HTR-8/SVneo (cell line): ENCODE results near the gene KIF26B.

ENCODE experiments used
- DNase-seq: peaks from one replicate; pipeline ENCODE4 v3.0.0; 2011; ENCODE audit warnings: low spot score, mixed read lengths; ENCODE audit not compliant: insufficient read length
- FAIRE-seq: peaks from 2 replicates; lab custom pipeline; 2011; peaks lifted over from hg19 to GRCh38; lab: Jason Lieb, UNC

The KIF26B gene

DNA sequence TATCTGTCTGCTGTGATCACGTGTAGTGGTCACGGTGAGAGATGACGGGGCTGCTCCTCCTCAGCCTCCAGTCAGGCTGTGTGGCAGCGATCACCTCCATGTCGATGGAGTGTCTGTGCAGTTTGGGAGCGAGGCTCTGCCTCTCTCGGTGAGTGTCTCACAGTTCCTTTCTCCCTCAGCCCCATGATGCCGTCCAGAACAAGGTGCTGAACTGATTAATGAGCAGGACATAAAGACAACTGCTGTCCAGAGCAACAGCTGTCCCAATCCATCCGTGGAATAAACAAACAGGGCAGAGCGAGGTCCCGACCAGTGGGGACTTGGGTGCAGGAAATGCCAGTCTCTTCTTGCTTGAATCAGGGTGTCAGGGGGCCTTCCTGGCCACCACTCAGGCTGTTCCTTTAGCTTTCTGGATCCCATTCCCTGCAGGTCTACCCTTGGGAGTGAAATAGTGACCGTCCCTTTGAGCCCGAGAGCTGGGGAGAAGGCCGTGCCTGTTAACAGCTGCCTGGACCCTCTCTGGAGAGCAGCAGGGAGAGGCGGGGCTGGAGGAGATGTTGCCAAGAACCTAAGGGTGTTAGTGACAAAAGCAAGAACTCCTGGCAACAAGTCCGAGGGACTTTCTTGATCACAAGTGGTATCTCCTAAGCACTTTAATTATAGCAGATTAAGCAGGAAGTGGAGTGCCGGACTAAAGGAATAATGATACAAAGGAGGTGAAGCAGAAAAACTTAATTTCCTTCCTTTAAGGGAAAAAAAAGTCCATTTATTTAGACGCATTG, 443.9 kb downstream of the KIF26B start:
- DNase-seq, result no peak
- FAIRE-seq, result no peak

DNA sequence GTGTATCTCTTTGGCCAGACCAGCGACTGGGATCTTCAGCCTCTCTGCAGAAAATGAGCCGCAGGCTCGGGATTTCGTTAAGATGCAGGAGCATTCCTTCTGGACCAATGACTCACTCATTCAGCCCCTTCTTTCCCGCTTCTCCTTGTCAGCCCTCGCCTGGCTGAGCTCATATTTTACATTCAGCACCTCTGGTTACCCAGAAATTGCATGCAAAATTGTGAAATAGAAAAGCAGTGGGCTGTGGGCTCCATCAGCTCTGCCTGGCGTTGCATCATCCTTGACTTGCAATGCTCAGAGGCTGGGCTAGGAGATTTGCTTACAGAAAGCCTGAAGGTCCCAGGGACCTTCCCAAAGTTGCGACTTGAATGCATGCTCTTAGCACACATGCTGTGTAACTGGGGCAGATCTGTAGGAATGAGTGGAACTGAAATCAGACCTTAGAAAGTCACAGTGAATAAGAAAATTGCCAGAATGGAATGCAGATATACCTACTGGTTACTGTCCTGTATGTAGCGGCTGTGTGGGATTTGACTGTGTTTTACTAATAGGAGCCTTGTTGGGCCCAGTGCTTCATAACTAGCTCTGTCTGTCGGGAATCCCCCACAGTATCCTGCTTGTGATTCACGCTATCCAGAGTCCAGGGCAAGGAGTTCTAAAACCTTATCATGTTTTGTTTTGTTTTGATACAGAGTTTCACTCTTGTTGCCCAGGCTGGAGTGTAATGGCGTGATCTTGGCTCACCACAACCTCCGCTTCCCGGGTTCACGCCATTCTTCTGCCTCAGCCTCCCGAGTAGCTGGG, 444.8 kb downstream of the KIF26B start:
- DNase-seq, result no peak
- FAIRE-seq, result no peak

DNA sequence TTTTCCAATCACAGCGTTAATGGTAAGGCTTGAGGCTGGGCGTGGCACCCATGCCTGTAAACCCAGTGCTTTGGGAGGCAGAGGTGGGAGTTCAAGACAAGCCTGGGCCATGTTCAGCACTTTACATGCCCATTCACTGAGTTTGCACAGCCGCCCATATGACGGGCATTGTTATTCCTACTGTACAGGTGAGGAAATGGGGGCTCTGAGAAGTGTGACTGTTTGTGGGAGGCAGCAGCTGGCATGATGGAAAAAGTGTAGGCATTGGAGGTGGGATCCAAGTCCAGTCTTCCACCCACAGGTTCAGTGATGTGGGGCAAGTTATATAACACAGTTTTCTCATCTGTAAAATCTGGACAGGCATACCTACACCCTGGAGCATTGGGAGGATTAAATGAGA, 445.9 kb downstream of the KIF26B start:
- FAIRE-seq (no peak), DNase-seq (no peak)

DNA sequence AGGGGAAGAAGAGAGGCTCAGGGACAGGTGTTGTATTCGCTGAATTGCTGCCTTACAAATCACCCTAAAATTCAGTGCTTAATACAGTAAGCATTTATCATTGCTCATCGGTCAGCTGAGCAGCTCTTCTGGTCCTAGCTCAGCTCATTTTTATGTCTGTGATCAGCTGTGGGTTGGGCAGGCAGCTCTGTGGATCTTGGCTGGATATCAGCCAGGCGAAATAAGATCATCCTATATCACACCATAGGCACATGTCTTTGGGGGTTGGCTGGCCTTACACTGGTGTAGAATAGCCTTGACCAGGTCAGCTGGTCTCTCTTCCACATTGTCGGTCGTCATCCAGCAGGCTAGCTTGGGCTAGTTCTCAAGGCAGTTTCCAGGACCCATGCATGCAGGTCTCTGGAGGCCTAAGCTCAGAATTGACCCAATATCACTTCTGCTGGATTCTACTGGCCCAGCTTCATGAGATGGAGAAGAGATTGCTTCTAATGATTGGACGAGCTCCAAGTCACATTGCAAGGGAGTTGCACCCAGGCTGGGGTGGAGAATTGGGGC, 448.6 kb downstream of the KIF26B start:
- DNase-seq (no peak), FAIRE-seq (no peak)

DNA sequence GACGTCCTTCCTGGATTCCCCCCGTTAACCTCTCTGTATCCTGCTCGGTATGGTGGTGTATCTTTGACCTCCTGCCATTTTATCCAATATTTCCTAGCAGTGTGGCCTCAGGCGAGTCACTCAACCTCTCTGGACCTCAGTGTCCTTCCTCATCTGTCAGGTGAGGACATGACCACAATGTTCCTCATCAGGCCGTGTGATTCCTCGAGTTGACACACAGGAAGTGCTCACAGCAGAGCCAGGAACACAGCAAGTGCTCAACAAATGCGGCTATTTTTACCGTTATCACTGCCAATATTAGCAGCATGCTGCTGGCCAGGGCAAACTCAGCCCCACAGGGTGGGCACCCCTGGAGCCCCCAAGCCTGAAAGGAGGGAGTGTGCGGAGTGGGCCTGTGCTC, 450.2 kb downstream of the KIF26B start:
- DNase-seq (no peak), FAIRE-seq (no peak)

DNA sequence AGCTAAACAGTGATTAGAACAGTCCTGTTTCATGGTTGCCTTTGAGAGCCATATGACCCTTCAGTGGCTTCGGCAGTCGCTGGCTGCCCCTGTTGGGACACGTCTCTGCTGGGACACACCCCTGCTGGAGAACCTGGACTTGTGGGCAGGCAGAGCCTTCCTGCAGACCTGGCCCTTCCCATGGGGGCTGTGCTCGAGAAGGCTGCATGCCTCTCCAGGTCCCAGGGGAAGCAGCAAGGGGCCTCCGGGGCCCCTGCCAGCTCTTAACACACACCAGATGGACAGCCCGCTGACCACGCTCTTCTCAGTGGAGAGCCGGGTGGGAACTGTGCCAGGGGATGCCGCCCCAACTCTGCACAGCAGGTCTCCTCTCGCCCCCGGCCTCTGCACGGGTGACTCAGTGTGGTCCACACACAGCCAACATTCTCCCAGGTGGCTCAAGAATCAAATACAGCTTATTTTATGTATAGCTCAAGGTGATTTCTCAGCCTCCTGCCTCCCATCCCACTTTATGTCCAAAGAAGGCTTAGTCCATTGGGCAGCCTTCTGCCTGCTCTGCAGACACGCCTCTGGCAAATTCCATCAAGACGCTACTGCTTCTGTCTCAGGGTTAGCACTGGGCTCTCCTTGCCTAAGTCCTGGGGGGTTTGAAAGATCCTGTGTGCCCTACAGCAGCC, 450.8 kb downstream of the KIF26B start:
- no peak for FAIRE-seq
- DNase-seq, result no peak

DNA sequence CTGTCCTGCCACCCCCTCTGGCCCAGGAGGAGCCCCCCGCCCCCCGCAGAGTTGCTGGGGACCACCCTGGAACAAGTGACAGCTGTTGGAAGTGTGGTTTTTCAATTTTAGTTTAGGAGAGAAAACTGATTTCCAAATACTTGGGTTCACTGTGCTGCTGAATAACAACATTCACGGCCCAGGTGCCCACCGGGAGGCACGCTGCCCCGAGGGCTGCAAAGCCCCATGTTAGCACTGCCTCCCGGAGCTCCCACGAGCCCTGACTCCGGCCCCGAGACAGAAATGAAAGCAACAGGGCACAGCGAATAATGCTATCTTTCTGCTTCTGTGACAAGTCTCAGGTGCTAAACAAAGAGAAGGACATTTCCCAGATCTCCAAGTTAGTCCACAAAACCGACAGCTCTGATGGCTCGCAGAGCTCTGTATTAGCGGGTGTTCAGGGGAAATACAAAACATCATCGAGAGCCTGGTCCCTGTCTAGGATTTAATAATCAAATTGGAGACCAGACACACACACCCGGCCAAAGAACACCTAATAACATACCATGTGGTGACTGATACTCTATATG, 451.5 kb downstream of the KIF26B start:
- no peak for DNase-seq
- no peak for FAIRE-seq

DNA sequence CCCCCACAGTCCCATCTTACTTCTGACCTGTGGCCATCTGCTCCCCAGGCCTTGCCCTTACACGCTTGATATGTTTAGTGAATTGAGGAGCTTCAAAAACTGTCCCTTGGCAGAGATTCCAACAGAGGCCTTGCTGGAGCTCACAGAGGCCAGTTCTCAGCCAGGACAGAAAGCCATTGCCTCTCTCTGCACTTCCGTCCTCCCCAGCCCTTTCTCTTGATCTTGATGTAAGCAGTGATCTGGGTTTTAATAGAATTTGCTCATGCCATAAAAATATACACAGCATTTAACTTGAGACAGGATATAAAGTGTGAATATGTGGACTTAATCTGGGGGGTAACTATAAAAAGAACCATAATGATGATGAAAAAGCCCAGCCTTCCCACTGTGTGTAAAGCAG, 453.5 kb downstream of the KIF26B start:
- FAIRE-seq (no peak), DNase-seq (no peak)

DNA sequence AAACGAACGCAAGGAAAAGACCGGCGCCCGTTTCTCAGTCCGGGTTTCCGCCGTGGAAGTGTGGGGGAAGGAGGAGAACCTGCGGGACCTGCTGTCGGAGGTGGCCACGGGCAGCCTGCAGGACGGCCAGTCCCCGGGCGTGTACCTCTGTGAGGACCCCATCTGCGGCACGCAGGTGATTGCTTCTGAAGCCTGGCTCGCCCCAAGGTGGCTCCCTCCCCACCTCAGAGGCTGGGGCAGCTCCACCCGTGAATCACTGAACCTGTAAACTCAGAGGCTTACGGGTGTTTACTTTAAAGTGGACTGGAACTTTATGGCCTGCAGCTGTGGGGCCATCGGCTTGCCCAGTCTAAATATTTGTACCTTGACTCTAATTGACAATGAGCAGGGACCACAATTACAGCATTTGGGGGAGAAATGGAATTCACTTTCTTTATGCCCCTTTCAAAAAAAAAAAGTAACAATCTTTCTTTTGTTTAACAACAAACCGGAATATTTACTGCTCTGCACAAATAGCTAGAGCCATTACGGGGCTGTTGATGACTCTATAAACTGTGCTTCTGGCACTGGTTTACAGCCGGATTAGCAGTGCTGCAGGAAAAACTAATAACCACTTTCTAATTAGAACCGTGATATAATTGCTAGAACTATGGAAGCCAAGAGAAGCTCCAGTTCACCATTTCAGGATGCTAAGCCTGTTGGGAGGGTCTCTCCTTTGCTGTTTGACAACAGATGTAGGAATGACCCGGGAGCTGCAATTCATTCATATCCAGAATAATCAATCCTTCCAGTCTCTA, 454.8 kb downstream of the KIF26B start:
- DNase-seq (no peak), FAIRE-seq (no peak)

DNA sequence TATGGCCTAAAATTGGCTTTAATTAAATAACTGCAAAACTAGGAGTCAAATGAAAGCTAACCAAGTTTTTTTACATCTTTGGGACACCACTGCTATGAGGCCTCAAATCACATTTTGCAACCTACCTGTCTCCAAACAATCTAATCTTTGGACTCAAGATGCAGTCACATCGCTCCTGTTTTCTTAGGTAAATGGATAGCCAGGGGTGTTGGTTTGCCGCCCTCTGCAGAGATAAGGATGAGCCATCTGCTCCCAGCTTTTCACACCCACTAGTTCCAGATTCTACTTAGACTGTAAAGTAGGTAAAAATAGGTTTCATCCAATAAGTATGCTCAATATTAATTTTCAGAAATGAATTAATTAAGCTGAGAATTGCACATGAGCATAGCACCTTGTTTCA, 456.5 kb downstream of the KIF26B start:
- FAIRE-seq (no peak), DNase-seq (no peak)

DNA sequence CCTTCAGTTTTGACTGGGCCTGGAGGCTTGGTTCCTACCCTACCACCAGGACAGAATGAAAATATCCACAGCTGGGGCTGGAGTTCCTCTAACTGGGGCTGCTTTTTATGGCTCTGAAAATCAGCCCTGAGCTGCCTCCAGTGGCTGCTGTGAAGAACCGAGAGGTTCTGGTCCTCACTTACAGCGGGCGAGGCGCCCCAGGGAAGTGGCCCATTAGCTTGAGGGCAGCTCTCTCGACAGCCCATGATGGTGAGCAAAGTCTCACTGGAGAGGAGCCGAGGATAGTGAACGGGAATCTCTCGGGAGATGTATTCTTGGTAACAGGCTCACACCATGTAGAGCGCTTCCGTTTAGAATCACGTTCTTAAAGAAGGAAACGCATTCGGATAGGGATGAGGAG, 459.7 kb downstream of the KIF26B start:
- DNase-seq (no peak), FAIRE-seq (no peak)

DNA sequence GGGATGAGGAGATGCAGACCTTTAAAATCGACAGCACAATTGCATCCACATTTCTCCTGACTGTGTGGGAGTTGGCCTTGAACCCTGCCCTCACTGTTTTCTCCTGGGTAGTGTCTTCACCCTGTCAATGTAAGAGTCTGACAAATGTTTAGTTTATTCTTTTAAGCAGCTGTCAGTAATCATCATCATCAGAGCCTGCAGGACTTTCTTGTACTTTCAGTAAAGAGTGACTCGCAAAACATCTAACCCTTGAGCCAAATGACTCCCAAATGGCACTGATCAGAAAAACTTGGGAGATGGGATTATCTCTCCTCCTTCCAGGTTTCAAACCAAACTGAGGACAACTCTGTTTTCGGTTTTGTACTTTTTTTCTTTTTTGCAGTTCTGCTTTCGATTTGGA, 460.2 kb downstream of the KIF26B start:
- FAIRE-seq, result no peak
- no peak for DNase-seq

DNA sequence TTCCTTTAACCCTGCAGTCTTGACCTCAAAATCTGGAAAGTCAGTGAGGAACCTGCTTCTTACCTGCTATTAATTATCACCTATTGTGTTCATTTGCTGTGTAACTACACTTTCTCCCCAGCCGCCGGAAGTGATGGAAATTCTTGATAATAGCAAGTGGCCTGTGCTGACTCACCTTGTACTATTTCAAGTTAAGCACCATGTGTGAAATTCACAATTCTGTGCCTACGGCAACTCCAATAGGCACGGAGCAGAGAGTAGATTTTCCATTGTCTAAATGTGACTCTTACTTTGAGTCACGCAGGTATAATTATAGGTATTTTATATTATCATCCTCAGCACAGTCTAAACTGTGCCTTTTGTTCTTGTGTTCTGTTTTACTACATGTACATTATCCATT, 466.8 kb downstream of the KIF26B start:
- no peak for DNase-seq
- FAIRE-seq, result no peak

DNA sequence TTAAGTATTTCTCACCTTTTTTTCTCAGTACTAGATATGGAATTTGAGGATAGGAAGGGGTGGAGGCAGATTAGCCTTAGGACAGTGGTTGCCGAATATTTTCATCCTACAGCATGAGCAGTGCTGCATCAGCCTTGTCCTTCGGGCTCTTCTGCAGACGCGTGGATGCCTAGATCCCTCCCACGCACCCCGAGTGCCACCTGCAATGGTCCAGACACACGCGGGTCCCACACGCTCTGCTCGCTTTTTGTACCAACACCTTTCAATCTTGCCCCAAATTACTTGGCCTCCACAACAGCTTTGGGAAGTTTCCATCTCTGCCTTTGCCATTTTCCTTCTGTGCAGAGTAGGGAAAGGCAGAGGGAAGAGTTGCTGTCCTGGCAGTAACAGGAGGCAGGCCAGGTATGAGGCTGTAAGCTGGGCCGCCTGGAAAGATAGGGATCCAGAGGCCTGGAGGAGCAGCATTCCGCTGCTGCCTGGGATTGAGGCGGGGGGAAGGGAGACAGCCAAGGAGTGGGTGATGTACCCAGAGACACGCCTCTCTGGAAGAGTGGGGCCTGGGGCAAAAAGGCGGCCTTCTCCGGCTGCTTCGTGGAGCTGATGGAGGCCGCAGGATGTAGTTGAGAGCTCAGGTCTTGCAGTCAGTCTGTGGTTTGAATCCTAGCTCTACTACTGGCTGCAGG, 467.7 kb downstream of the KIF26B start:
- no peak for FAIRE-seq

DNA sequence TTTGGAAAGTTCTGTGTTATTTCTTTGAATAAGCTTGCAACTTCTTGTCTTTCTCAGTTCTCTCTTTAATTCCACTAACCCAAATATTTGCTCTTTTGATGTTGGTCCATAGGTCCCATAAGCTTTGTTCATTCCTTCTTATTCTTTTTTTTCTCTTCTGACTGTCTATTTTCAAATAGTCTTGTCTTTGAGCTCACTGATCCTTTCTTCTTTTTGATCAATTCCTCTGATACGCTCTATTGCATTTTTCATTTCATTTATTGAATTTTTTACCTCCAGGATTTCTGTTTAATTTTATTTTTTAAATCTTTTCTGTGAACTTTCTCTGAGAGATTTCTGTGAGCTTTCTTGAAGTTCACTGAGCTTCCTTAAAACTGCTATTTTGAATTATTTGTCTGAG, 486.6 kb downstream of the KIF26B start:
- FAIRE-seq, result no peak

More for the DNA sequence above, 467.7 kb downstream of the KIF26B start:
- no peak for DNase-seq

DNA sequence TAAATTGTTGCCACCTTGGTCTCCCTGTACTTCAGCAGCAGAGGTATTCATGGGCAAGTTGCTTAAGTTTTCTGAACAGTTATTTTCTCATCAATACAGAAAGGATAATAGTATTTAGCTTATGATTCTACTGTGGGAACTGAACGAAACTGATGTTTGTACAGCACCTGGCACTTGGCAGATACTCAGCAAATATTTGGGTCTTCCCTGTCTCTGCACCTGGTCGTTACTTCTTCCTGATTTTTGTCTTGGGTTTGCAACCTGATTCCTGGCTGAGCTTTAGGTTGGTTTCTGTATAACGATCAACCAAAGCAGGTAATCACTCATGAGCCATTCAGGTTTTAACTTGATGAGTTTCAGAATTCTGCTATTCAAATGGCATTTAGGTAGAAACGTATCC, 490.6 kb downstream of the KIF26B start:
- no peak for FAIRE-seq
- DNase-seq, result no peak

More for the DNA sequence above, 486.6 kb downstream of the KIF26B start:
- no peak for DNase-seq

DNA sequence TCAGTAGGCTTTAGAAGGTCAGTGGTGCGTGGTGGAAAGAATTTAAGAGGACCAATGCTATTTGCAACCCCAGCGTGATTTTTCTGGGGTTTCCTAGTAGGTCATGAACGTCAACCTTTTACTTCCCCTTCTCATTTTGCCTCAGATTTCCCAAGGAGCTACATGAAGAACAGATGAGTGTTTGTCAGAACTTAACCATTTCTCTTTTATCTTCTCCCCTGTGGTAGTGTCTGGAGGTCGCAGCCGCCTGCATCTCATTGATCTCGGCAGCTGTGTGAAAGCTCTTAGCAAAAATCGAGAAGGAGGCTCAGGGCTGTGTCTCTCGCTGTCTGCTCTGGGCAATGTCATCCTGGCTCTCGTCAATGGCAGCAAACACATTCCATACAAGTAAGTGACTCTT, 491.1 kb downstream of the KIF26B start:
- DNase-seq, result no peak

DNA sequence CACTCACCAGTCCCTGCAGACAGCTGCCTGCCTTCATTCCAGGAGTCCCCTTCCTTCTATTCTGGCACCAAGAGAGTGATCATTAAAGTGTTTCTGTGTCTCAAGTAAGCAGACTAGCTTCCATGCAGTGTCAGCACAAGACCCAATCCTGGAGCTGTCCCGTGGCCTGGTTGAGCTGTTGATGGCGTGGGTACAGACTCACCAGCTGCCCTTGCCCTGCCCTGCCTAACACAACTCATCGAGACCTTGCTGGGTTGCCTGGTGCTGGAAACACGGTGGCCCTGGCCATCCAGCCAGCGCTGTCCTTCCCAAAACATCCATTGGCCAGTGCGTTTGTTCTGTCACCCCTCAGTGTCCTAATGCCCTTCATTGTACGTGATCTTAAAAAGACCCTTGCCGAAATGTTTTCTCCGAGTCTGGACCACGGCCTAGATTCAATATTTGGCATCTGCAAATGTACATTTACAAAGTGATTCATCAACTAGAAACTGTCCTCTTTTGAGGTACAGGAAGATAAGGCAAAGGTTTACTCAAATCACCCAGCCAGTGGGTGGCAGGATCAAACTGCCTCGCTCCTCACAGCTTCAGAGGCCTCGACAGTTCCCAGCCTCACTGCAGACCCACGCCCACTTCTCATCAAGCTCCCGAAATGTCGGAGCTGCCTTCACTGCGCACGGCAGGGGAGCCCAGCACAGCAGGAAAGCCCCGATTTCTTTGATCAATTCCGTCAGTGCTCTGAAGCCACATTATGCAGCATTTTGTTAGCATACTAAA, 494.2 kb downstream of the KIF26B start:
- FAIRE-seq (no peak), DNase-seq (no peak)

More for the DNA sequence above, 491.1 kb downstream of the KIF26B start:
- no peak for FAIRE-seq
